Measurements from ENCODE around the gene ITCH. TPM values are rescaled to one million over a fixed set of nuclear protein-coding genes. Genes with fewer than 3 reads are reported as not detected.
A peak's percentile ranks its signal among the peaks of the same experiment; 100 is the strongest.

Gene ITCH
- total RNA-seq, 1 experiment from 2014 or later = 78.8 TPM

GRCh38 chr20:34472246-34472925, 109.3 kb downstream of the ITCH start:
- no TSS peak for BruUV-seq (replicated peaks)
- RAD21 ChIA-PET (ENCODE audit: low non-redundant PET in 1 of 2, low total read pairs in 2 of 2, uncharacterized antibody in 2 of 2, unreplicated experiment in 2 of 2) = interaction anchor here (1.1 to 2.2 kb wide), 4 partner anchors 44 to 160 kb away, joined by 3 to 25 read pairs (median 8); partner anchors contain the start of gene DYNLRB1 (in 1 of the 2)
- peaks cover 5 to 9% of the 10 kb centered on the region in 2 experiments; a peak in 2 of 4 replicates for H3K36me3 ChIP-seq (ENCODE audit: control insufficient read depth in 1 of 2, insufficient read depth in 2 of 2, low read length in 2 of 2)

More at GRCh38 chr20:34472246-34472925, 109.3 kb downstream of the ITCH start:
- TF ChIP-seq MAX (IDR thresholded peaks at IDR 0.05) (peak; percentile 35), CEBPB (IDR thresholded peaks at IDR 0.05; ENCODE audit: low read depth) (peak; percentile 52), SP1 (IDR thresholded peaks at IDR 0.05; ENCODE audit: low read depth) (peak; percentile 83), SIN3A (IDR thresholded peaks at IDR 0.05; ENCODE audit: low read depth) (peak; percentile 70), POLR2A (IDR thresholded peaks at IDR 0.05; ENCODE audit: borderline replicate concordance, extremely low read depth, insufficient read depth, insufficient read length) (no peak), EZH2phosphoT487 (IDR thresholded peaks at IDR 0.05; ENCODE audit: borderline replicate concordance) (no peak), YY1 (IDR thresholded peaks at IDR 0.05; ENCODE audit: extremely low read depth, insufficient replicate concordance, low read depth, low read length) (no peak), POLR2AphosphoS5 (IDR thresholded peaks at IDR 0.05; ENCODE audit: low read depth, low read length) (peak; percentile 27; the same call in 1 of the 2 replicates), TCF7L2 (IDR thresholded peaks at IDR 0.05; ENCODE audit: borderline replicate concordance, extremely low read depth, insufficient read depth, insufficient read length) (peak; percentile 70), SRF (IDR thresholded peaks at IDR 0.05; ENCODE audit: low read depth) (peak; percentile 57), FOSL1 (IDR thresholded peaks at IDR 0.05; ENCODE audit: low read depth) (peak; percentile 92), JUND (IDR thresholded peaks at IDR 0.05) (peak; percentile 83), RAD21 (IDR thresholded peaks at IDR 0.05; ENCODE audit: low read depth) (peak; percentile 34; the same call in 1 of the 2 replicates), ZNF274 (IDR thresholded peaks at IDR 0.05; ENCODE audit: low read depth, low read length) (no peak), CBX3 (IDR thresholded peaks at IDR 0.05; ENCODE audit: low read depth) (peak; percentile 74)
- intact Hi-C loops (cut with micrococcal nuclease) = no loop called here
- Histone ChIP-seq H3K9me3 (ENCODE audit: control insufficient read depth in 1 of 2, insufficient read depth in 1 of 2, low read depth in 1 of 2, low read length in 2 of 2) (no peaks in the 10 kb centered on the region), H3K4me1 (ENCODE audit: control insufficient read depth in 1 of 2, insufficient read depth in 2 of 2, low read length in 2 of 2) (peaks cover 41 to 45% of the 10 kb centered on the region in 2 experiments), H3K79me2 (ENCODE audit: insufficient read depth, low read length) (peaks cover 21% of the 10 kb centered on the region), H3K9ac (ENCODE audit: low read length) (0 out of 2 replicates have a peak overlapping the region, but pooled peaks have one; percentile 0), H4K20me1 (ENCODE audit: insufficient read depth) (peaks cover 4% of the 10 kb centered on the region; the same call in 1 of the 2 replicates), H3K4me3 (replicated peaks in 1 of 2; ENCODE audit: low read depth in 1 of 2, low read length in 2 of 2) (peak overlapping the region in 1 of 2 experiments; percentile 27; a peak in 3 of 4 replicates), H2AFZ (ENCODE audit: low read depth, low read length, poor library complexity, severe bottlenecking) (no peak overlapping the region), H3K9me2 (ENCODE audit: insufficient read depth) (no peaks in the 10 kb centered on the region), H3K4me2 (ENCODE audit: low read length) (peak overlapping the region; percentile 71), H3K27ac (ENCODE audit: low read depth, low read length) (peak overlapping the region; percentile 81), H3K27me3 (ENCODE audit: insufficient read depth, low read length) (no peaks in the 10 kb centered on the region)
- POLR2A ChIA-PET = interaction anchor here (0.7 to 2.1 kb wide), 3 partner anchors 157 to 169 kb away, joined by 3 to 9 read pairs (median 8); partner anchors contain the start of gene AHCY
- DNase-seq (ENCODE audit: low read depth, low spot score) (peak; percentile 75), ATAC-seq (peak; percentile 86)
- CTCF ChIA-PET = interaction anchor here (0.8 to 2.3 kb wide), 4 partner anchors 159 to 297 kb away, joined by 3 to 56 read pairs (median 4); no protein-coding TSS in a partner anchor
